ENCODE data around the gene ABCC8. TPM values are rescaled to one million over a fixed set of nuclear protein-coding genes. Genes with fewer than 3 reads are reported as not detected.
"Not testable (repeated sequence)": the region's sequence is repeated elsewhere in the genome, so short reads cannot be mapped to it uniquely, and the experiment has no call there.

ABCC8 gene
- total and polyA plus RNA-seq, 9 donors: 0.38 to 1.8 (median 0.71) TPM; not detected in 2

- no peaks in the 10 kb centered on the region for H3K27me3 ChIP-seq
- no peak overlapping the region for H3K27ac ChIP-seq
- no peaks in the 10 kb centered on the region for H3K4me1 ChIP-seq (ENCODE audit: insufficient read depth)
- no peak for DNase-seq
- no peak overlapping the region for H3K4me3 ChIP-seq
- intact Hi-C loops (cut with DNase I): no loop called here
- TF ChIP-seq POLR2A (IDR thresholded peaks at IDR 0.05) (no peak), CTCF (IDR thresholded peaks at IDR 0.05) (no peak), EP300 (IDR thresholded peaks at IDR 0.05) (no peak)
- H3K36me3 ChIP-seq: no peaks in the 10 kb centered on the region
- no peaks in the 10 kb centered on the region for H3K9me3 ChIP-seq
- WGBS, 3 donors: 88 to 89% (median 88%) methylated on average over 11 of the region's 11 CpGs
Observed at GRCh38 chr11:17428261-17428660, 48.4 kb downstream of the ABCC8 start.

GRCh38 chr11:17426233-17426632 is 50.4 kb downstream of the ABCC8 start:
- WGBS, 3 donors: 78 to 79% (median 79%) methylated on average over 5 of the region's 5 CpGs
- H3K36me3 ChIP-seq; intact Hi-C loops (cut with DNase I): not testable (repeated sequence)

GRCh38 chr11:17423533-17424310 is 52.9 kb downstream of the ABCC8 start:
- Histone ChIP-seq H3K27me3 (no peaks in the 10 kb centered on the region), H3K36me3 (no peaks in the 10 kb centered on the region), H3K9me3 (no peaks in the 10 kb centered on the region), H3K27ac (no peak overlapping the region), H3K4me1 (ENCODE audit: insufficient read depth) (no peaks in the 10 kb centered on the region), H3K4me3 (no peak overlapping the region)
- WGBS, 3 donors: 56 to 64% (median 58%) methylated on average over 11 of the region's 11 CpGs
- no peak for DNase-seq
- TF ChIP-seq EP300 (IDR thresholded peaks at IDR 0.05) (no peak), POLR2A (IDR thresholded peaks at IDR 0.05) (no peak), CTCF (IDR thresholded peaks at IDR 0.05) (no peak)
- intact Hi-C loops (cut with DNase I): no loop called here

More at GRCh38 chr11:17426233-17426632, 50.4 kb downstream of the ABCC8 start:
- H3K9me3 ChIP-seq; H3K27ac ChIP-seq; DNase-seq; H3K4me3 ChIP-seq; H3K4me1 ChIP-seq (ENCODE audit: insufficient read depth); H3K27me3 ChIP-seq: not testable (repeated sequence)

GRCh38 chr11:17421781-17422180 is 54.9 kb downstream of the ABCC8 start:
- 36 to 38% (median 36%) methylated on average over 4 of the region's 4 CpGs for WGBS, 3 donors

More at GRCh38 chr11:17421781-17422180, 54.9 kb downstream of the ABCC8 start:
- Histone ChIP-seq H3K4me3 (no peak overlapping the region), H3K9me3 (no peaks in the 10 kb centered on the region), H3K4me1 (ENCODE audit: insufficient read depth) (no peaks in the 10 kb centered on the region), H3K36me3 (no peaks in the 10 kb centered on the region), H3K27me3 (no peaks in the 10 kb centered on the region), H3K27ac (no peak overlapping the region)
- no peak for DNase-seq
- intact Hi-C loops (cut with DNase I): no loop called here
- TF ChIP-seq POLR2A (IDR thresholded peaks at IDR 0.05) (no peak), CTCF (IDR thresholded peaks at IDR 0.05) (no peak), EP300 (IDR thresholded peaks at IDR 0.05) (no peak)

All from ovary (tissue), 9 donors.